CD4-positive, alpha-beta T cell treated with Interleukin-15 for 4 hours (primary cell): Measurements from ENCODE around the gene DUSP9.
"Not testable (repeated sequence)": the region's sequence is repeated elsewhere in the genome, so short reads cannot be mapped to it uniquely, and the experiment has no call there.

Source experiments
- DNase-seq: peaks from one replicate; pipeline ENCODE4 v3.0.0-alpha.2; 2020; ENCODE audit warnings: low spot score

Gene DUSP9

DNA sequence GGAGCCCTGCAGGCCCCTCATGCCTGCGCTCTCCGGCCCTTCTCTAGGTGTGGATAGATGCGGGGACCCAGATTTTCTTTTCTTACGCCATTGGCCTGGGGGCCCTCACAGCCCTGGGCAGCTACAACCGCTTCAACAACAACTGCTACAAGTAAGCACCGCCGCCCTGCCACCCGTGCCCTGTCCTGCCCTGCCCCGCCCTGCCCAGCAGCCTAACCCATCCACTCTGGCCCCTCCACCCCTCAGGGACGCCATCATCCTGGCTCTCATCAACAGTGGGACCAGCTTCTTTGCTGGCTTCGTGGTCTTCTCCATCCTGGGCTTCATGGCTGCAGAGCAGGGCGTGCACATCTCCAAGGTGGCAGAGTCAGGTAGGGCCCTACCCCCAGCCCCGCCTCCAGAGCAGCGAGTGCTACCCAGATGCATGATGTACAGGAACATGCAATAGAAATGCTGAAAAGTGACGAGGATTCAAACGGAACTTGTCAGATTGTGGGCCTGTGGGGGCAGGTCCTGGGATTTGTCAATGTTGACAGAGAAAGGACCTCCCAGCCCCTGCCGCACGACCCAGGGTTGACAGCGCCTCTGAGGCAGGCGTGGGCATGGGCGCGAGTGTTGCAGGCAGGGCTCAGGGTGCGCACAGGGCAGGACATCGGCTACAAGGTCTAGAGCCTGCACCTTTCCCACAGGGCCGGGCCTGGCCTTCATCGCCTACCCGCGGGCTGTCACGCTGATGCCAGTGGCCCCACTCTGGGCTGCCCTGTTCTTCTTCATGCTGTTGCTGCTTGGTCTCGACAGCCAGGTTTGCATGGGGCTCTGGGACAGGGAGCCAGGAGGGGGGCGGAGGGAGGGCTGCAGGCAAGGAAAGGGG lies 46.4 kb downstream of the DUSP9 start:
- no peak for DNase-seq

DNA sequence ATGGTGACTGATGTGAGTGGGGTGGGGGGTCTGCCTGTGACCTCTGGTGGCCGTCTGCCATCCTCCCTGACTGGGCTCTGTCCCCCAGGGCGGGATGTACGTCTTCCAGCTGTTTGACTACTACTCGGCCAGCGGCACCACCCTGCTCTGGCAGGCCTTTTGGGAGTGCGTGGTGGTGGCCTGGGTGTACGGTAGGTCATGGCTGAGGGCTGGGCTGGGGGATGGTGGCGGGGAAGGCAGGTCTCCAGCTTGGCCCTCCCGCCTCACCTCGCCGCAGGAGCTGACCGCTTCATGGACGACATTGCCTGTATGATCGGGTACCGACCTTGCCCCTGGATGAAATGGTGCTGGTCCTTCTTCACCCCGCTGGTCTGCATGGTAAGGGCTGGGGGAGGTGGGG lies 47.3 kb downstream of the DUSP9 start:
- DNase-seq = not testable (repeated sequence)

- no peak for DNase-seq
Observed at GRCh38 chrX:153694687-153695270, 47.8 kb downstream of the DUSP9 start.

GRCh38 chrX:153696100-153696499 lies 49.1 kb downstream of the DUSP9 start:
- no peak for DNase-seq

DNA sequence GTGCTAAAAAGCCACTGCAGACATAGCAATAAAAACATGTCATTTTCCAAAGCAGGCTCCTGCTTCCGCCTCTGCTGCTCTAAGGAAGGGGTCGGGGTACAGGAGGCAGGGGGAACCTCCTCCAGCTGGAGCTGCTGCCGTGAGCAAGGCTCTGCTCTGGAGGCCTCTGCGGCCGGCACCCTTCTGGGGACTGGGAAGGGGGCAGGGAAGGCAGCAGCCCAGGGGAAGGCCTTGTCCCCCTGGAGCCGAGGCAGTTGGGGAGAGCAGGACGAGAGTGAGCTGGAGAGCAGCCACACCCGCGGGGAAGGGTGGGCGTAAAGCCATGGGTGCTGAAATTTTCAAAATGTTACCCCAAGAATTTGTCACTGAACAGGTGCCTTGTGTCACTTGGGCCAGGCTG lies 49.5 kb downstream of the DUSP9 start:
- DNase-seq = not testable (repeated sequence)

- DNase-seq = not testable (repeated sequence)
Observed at GRCh38 chrX:153696986-153697722, 50.2 kb downstream of the DUSP9 start.

GRCh38 chrX:153697924-153698865 lies 51.2 kb downstream of the DUSP9 start:
- DNase-seq = no peak

DNA sequence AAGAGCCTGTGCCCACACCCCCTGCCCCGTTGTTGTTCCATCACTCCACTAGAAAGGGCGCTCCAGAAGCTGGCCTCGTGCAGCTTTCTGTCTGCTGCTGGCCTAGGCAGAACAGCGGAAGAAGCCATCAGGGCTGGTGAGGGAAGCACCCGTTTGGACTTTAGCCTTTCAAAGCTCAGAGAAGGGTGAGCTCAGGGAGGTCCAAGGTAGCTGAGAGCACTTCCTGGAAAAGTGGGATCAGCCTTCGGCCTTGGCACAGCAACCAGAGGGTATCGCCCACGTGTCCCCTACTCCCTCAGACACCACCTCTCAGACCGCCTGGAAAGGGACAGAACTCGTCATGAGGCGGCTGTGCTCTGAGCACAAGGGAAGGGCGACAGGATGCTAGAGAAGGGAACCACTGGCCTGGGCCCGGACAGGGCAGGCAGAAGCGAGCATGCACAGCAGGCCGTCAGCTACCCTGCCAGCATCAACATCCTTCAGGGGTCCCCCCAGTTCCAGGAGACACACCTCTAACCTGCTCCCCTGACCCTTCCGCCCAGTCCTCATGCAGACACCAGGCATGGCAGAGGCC lies 52.3 kb downstream of the DUSP9 start:
- not testable (repeated sequence) for DNase-seq

GRCh38 chrX:153699784-153700371 lies 52.9 kb downstream of the DUSP9 start:
- DNase-seq = not testable (repeated sequence)

DNA sequence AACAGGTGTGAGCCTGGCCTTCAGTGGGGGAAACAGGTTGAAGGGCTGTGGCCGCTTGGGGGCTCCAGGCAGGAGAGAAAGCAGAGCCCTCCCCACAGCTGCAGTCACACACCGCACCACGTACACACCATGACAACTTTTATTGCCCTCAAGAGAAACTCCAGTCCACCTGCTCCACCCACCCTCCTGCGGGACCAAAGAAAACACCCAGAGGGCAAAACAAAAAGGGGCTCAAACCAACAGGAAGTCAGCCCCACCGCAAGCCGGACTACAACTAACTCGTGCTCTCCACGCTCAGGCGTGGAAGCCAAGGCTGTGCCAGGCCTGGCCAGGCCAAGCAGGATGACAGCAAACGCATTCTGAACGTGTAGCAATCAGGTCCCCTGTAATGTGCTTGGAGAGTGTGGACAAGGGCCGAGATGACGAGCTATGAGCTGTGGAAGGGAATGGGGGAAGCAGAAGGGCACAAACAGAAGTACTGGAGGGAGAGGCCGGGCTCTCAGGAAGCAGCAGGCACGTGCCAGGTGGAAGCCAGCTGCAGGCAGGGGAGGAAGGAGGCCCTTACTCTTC lies 53.5 kb downstream of the DUSP9 start:
- no peak for DNase-seq
